ENCODE data around the gene CPNE2.
"Not testable (repeated sequence)": the region's sequence is repeated elsewhere in the genome, so short reads cannot be mapped to it uniquely, and the experiment has no call there.

DNA sequence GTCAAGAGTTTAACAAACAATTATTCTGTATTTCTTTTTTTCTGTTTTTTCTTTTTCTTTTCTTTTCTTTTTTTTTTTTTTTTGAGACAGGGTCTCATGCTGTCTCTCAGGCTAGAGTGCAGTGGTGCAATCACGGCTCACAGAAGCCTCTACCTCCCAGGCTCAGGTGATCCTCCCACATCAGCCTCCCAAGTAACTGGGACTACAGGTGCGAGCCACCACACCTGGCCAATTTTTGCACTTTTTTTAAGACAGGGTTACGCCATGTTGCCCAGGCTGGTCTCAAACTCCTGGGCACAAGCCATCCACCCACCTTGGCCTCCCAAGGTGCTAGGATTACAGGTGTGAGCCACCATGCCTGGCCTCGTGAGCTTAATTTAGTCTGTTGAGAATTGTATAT, 97.1 kb downstream of the CPNE2 start:
- TF ChIP-seq, protein P1, sequence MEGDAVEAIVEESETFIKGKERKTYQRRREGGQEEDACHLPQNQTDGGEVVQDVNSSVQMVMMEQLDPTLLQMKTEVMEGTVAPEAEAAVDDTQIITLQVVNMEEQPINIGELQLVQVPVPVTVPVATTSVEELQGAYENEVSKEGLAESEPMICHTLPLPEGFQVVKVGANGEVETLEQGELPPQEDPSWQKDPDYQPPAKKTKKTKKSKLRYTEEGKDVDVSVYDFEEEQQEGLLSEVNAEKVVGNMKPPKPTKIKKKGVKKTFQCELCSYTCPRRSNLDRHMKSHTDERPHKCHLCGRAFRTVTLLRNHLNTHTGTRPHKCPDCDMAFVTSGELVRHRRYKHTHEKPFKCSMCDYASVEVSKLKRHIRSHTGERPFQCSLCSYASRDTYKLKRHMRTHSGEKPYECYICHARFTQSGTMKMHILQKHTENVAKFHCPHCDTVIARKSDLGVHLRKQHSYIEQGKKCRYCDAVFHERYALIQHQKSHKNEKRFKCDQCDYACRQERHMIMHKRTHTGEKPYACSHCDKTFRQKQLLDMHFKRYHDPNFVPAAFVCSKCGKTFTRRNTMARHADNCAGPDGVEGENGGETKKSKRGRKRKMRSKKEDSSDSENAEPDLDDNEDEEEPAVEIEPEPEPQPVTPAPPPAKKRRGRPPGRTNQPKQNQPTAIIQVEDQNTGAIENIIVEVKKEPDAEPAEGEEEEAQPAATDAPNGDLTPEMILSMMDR (IDR thresholded peaks at IDR 0.05; ENCODE audit: low read length) = not testable (repeated sequence)
- TF ChIP-seq EZH2 (IDR thresholded peaks at IDR 0.05; ENCODE audit: borderline replicate concordance, low read length) = not testable (repeated sequence)

Data from OCI-LY1 (cell line).